ENCODE results near the gene CAPN15.

DNA sequence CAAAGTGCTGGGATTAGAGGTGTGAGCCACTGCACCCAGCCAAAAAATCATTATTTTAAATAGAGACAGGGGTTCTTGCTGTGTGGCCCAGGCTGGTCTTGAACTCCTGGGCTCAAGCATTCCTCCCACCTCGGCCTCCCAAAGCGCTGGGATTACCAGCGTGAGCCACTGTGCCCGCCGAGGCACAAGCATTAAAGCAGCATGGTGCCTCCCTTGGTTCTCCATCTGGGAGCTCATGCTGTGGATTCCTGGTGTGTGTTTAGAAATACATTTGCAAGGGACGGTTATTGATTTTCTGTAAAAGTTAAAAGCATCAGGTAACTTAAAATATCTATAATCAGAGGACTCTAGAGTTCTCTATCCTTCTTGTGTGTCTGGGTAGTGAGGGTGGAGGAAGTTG is 14.7 kb upstream of the CAPN15 start:
- TF ChIP-seq, protein P1, sequence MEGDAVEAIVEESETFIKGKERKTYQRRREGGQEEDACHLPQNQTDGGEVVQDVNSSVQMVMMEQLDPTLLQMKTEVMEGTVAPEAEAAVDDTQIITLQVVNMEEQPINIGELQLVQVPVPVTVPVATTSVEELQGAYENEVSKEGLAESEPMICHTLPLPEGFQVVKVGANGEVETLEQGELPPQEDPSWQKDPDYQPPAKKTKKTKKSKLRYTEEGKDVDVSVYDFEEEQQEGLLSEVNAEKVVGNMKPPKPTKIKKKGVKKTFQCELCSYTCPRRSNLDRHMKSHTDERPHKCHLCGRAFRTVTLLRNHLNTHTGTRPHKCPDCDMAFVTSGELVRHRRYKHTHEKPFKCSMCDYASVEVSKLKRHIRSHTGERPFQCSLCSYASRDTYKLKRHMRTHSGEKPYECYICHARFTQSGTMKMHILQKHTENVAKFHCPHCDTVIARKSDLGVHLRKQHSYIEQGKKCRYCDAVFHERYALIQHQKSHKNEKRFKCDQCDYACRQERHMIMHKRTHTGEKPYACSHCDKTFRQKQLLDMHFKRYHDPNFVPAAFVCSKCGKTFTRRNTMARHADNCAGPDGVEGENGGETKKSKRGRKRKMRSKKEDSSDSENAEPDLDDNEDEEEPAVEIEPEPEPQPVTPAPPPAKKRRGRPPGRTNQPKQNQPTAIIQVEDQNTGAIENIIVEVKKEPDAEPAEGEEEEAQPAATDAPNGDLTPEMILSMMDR (IDR thresholded peaks at IDR 0.05), result no peak
- no peak for TF ChIP-seq POLR2A (IDR thresholded peaks at IDR 0.05)

Measured in testis (tissue), 2 donors.